Inflammatory macrophage (primary cell): ENCODE measurements around the gene DGKB.
"Not testable (repeated sequence)": the region's sequence is repeated elsewhere in the genome, so short reads cannot be mapped to it uniquely, and the experiment has no call there.

ENCODE experiments used
- DNase-seq, 2 donors: peaks; one replicate each; pipeline ENCODE4 v3.0.0-alpha.2; 2020 to 2022

The DGKB gene

DNA sequence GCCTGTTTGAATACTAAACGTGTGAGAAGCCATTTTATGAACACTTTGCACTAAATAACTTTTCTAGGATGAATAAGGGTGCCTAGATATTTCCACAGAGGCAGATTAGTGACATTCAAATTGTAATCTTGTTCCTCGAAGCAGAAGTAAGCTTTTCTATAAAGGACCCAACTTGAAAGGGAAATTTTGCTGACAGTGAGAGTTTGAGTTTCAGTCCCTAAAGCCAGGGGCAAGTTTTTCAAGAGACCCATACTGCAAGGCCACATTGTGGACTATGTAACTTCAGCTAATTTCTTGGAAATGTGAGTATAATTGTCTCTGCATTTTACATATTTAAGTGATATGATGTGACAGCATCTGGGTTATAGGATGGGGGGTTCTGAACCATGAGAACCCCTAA, 525.8 kb downstream of the DGKB start:
- DNase-seq: no peak

DNA sequence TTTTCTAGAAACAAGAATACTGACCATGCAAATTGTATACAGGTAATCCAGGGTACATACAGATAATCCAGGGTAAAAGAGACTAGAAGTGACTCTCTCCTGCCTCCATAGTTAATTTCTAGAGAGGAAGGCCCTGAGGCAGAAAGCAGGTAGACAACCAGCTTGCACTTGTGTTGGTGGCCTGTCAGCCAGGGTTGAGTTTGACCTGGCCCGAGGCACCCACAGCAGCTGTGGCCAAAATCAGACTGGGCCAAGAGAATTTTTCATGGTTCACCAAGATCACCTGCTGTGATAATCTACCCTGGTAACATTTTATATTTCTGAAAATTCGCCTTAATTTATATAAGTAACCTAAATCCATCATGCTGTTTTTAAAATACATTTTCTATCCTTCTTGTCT, 526.6 kb downstream of the DGKB start:
- DNase-seq: no peak

DNA sequence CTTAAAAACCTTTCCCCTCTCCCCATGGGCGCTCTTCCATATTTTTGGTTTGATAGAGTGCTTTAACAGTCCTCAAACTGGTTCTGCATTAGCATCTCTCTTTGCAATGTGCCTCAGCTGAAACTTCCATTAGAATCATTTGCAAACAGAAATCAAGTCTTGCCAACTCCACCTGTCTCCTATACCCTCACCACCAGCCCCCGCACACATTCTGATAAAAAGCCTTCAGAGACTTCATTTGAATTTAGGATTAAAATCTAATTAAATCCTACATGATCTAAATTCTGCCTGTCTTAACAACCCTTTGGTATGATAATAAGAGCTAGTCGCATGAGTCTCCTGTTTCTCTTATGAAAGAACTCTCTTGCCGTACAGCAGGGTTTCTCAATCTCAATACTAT, 528.2 kb downstream of the DGKB start:
- no peak for DNase-seq

DNA sequence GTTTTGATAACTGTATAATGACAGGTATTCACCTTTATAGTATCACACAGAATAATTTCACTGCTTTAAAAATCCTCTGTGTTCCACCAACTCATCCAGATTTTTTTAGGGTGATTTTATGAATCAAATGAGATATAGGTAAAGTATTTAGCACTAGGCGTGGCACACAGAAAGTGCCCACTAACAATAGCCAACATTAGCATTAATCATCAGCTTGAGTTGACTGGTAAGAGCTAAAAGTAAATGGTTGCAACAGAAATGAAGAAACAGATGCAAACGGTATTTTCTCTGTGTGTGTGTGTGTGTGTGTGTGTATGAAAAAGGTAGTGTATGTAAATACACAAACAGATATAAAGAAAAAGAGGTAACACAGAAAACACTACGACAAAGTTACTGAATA, 534.3 kb downstream of the DGKB start:
- DNase-seq: no peak

DNA sequence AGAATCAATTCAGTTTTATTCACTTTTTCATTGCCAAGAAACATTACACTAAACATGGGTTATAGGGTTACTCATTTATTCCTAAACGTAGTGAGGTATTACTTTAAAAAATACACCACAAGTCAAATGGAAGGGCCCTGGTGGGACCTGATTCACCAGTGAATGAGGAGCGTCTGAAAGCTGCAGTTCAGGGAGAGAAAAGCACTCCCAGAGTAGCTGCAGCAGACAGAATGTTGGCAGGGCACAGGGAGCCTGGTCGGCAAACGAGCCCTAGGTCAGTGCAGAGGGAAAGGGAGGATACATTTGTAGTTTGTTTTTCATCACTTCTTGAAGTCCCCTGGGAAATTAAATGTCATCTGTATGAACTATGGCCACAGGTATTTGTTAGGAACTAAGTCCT, 551.4 kb downstream of the DGKB start:
- DNase-seq: no peak

DNA sequence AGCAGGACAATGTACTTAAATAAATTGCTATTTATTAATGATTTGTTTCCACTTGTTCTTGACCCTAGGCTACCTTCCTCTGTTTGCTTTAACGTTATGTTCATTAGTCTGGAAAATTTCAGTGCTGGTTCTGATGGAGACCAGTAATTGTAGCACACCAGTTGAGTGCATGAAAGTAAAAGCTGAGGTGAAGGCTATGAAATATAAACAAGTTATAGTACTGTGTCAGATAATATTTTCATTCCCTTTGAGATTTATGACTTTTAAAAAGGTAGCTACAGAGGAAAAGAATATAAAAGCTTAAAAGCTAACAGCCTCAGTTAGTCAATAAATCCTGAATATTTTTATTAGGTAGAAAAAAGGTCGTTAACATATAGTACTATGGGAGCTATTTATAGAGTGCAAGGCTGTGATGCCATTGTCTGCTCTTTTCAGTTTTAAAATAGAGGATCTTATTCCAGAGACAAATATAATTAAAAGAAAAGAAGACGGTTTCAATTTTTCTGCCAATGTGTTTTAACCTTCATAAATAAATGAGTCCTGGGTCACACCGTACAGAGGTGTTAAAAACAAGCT, 561.3 kb downstream of the DGKB start:
- no peak for DNase-seq

DNA sequence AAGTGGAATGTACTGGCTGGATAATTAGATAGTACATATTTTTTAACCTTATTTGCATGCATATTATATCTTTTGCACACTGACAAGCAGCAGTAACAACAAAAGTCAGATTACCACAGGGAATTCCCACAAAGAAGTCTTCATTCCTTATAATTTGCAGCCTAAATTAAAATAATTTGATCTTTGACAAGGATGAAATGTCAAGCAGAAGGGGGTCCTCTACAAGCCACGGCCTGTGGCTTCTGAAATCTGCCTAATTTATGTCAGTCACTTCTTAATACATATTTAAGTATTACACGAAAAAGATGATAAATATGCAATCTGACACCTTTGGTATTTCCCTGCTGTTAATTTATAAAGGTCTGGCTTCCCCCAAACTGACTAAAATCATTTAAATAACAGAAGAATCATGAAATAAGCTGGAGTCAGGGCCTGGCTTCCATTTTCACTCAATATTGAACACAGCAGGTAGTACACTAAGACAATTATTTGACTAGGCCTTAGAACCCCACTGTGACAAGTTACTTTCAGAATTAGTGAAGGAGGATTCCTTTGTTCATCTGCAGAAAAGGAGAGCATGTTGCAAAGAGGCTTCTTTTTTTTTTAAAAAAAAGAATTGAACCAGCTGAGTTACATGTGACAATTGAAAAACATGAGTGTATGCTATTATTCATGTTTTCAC, 562.0 kb downstream of the DGKB start:
- DNase-seq: no peak

DNA sequence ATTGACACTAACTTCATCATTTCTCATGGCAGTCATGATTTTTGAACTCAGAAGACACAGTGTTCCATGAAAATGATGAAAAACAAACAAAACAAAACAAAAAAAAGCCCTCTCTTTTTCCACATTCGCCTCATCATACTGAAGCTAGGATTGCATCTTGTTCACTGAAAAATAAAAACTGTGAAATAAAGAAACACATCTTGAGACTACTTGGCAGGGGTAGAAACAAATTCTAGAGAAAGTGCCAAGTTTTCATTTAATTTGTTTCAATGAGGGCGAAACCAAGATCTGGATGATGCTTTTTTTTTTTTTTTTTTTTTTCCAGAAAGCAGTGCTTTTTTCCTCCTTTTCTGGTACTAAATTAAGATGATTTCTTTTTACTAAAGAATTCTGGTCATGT, 562.7 kb downstream of the DGKB start:
- no peak for DNase-seq

DNA sequence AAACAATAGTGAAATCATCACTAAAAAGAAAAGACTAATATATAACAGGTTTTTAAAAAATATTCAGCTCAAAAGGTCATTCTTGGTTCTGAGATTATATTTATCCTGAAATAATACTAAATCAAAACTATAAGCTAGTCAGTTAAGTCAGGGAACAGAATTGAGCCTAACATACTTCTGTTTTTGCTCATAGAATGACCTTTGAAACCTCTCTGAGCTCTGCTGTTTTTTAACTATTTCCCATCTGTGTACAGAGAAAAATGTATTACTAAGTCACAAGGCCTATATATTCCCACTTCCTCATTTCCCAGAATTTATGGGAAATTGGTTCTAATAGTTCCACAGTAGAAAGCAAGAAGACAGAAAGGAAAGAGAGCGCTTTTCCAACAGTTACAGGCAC, 566.3 kb downstream of the DGKB start:
- no peak for DNase-seq

DNA sequence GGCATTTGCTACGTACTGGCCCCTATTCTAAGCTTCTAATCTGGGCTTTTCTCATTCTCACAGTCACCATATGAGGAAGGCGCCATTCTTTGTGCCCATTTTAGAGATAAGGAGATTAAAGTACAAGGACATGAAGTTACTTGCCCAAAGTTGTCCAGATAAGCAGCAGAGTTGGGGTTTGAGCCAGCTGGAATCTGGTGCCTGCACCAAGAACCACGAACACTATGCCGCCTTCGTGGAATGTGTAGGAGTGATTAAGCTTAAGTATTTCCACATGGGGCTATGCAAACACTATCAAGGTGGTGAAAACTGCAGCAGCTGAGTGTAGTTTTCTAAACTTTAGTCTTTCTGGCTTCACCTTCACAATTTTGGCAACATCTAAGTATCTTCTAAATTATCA, 570.4 kb downstream of the DGKB start:
- no peak for DNase-seq

DNA sequence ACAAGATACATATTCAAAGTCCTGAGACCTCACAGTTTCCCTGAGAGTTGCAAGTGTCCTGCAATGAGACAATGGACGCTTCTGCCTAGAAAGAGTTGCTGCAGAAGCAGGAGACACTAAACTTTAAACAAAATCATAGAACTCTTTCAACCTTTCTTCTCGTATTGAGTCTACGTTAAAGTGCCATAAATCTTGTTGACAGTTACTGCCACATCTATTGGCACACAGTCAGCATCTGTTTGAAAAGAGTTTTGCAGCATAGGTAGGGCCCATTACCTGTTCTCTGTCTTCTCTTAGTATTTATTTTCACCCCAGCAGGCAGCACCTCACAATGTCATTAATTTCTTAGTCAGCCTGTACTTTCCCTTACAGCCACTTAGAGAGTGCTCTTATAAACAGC, 577.8 kb downstream of the DGKB start:
- DNase-seq: no peak

DNA sequence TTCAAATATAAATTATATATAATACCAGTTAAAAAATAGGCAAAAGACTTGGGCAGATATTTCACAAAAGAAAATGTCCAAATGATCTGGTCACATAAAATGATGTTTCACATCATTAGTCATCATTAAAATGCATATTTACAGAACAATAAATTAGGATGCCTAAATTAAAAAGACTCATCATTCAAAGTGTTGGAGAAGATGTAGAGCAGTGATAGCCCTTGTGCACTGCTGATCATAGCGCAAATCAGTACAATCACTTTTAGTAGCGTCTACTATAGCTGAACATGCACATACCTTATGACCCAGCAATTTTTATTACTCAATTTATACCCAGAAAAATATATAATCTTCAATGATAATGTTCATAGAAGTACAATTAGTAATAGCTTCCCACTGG, 579.8 kb downstream of the DGKB start:
- no peak for DNase-seq

DNA sequence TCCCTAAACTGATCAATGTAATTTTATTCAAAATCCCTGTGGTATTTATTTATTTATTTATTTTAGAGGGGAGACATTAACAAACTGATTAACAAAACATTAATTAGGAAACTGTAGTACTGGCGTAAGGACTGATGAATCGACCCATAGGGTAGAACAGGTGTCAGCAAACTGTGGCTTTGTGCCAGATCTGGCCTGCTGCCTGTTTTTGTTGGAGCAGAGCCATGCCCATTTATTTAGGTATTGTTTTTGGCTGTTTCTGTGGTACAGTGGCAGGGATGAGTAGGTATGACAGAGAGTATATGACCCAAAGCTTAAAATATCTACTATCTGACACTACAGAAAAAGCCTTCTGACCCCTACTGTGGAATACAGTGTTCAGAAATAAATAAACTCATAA, 580.6 kb downstream of the DGKB start:
- no peak for DNase-seq

DNA sequence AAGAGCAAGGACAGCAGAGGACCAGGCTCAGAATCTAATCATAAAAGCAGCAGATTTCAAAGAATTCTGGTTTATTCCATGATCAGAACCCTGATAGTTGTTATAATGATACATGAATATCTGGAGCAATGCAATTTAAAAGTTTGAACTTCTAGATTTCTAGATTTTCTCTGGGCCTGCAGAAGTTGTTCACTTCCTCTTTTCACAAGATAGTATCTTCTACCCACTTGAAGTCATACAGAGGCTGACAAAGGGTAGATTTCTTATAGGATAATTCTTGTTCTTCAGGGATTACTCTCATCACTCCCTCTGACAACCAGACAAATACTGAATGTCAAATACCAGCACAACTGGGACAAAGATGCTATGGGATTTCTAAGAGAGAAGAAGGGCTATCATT, 593.1 kb downstream of the DGKB start:
- DNase-seq: no peak

DNA sequence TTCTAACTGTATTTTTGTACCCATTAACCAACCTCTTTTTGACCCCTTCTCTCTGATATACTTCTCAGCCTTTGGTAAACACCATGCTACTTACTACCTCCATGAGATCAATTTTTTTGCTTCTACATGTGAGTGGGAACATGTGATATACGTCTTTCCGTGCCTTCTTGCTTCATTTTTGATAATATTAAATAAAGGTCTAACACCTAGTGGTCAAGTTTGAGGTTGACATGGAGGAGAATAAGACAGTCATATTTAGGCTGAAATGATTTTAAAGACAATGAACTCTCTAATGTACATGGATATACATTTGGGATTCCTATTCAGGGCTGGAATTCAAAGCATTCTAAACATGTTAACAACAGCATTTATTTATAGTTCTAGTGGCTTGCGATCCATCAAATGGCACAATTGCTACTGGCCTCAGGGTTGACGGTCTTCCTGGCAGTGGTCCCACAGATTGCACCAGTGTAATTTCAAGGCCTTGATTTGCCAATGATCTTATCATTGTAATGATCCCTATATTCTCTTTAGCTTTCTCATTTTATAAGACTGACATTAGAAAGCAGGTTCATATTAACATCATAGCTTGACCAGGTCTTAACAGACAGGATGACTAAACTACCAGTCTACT, 597.2 kb downstream of the DGKB start:
- DNase-seq: no peak

DNA sequence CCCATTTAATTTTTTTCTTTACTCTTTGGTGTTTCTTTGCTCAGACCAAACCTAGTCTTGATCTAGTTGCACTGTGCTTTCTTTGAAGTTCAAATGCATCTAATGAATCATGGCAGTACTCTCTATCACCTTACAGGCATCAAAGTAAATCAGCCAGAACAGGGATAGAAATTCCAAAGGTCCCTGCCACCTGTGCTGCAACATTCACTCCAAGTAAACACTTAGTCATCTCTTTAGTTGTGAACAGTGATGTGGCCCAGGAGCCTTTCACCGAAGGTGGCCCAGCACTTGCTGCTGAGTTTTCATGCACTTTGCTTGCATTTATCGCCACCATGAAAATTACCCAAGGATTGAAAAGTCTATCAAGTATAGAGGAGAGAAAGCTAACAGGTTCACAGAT, 599.0 kb downstream of the DGKB start:
- DNase-seq: no peak

DNA sequence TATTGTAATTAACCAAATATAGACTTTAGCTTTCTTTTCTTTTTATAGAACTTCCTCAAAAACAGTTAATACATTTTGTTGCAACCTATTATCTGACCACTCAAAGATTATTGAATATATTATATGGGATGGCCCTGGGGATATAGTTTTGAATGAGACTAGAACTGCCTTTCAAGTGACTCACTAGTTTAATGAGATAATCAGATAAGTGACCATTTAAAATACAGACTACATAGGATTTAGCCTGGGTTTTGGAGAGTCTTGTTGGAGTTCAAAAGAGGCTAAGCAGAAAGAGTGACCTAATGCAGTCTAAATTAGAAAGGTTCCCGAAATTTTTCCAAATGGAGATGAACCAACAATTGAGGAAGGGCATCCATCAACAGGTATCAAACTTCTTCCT, 607.9 kb downstream of the DGKB start:
- DNase-seq: no peak

DNA sequence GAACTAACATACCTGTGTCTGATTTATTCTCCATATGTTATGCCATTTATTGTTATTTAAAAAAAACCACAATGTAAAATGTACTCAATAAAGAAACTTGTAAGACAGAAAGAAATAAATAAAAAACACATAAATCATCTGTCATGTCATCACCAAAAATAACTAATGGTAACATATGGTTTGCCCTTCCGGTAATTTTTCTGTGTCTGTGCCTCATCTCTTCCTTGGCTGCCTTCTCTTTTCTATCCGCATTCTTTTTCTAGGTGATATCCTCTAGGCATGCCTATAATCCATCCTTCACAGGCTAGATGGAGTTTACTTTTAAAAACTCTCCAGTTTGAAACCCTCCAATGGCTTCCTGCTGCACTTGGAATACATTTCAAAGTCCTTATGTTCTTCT, 609.1 kb downstream of the DGKB start:
- DNase-seq: no peak

DNA sequence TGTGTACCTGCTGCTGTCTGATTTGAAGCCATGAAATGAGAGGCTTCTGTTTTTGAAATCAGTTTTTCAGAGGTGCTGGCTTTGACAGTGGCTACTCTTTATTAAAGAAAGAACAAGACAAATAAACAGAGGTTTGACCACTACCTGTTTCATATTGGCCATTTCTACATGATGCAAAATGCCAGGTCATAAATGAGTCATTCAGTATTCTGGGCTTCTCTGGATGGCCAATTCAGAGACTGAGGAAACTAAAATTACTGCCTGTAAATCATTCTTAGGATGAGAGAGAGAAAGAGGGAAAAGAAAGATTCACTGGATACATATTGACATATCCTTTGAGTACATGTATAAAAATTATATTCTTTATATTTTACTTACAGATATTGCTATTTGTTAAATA, 609.8 kb downstream of the DGKB start:
- DNase-seq: no peak

DNA sequence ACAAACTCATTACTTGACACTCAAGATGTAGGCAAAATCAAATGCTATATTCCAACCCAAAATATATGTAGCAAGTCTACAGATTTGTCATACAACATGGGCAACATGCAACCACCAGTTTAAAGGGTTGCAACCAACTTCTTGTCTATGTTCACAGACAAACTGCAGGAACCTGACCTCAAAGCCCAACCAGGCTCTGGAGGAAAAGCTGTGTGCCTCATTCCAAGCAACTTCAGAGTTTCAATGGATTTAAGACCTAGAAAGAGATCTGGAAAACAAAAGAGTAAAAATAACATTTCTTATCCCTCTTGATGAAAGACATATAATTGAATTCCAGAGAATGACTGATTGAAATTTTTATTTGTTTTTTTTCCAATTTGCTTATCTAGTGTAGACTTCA, 612.6 kb downstream of the DGKB start:
- DNase-seq: no peak

DNA sequence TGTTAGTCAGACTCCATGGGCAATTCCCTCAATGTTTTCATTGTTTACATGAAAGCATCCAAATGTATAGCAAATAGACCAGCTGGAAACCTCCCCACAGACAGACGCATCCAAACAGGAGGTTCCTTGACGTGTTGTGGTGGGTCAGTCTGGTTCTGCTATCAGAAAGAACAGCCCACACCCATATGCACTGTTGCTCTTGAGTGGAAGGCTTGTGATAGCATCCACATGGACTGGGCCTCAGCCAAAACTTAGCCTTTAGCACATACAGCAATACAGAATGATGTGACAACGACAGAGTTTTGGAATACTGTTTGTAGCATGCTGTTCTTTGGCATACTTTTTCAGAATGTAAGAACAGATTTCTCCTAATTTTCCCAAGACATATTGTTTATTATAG, 613.9 kb downstream of the DGKB start:
- no peak for DNase-seq

DNA sequence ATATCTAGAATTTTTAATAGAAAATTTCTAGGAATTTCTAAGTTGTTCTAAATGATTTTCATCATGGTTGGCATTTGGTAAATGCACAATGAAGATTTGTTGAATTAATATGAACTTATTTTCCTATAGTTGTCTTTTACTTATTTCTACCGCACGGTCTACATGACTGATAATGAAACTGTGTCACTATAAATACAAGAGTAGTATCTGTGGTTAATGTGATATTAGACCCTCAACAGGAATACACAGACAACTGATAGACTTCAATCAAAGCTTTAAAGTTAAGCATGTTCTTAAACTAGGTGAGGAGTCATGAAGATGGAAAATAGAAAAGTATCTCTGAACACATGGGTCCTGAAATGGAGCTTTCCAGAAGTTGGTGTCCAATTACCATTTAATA, 615.2 kb downstream of the DGKB start:
- DNase-seq: no peak

DNA sequence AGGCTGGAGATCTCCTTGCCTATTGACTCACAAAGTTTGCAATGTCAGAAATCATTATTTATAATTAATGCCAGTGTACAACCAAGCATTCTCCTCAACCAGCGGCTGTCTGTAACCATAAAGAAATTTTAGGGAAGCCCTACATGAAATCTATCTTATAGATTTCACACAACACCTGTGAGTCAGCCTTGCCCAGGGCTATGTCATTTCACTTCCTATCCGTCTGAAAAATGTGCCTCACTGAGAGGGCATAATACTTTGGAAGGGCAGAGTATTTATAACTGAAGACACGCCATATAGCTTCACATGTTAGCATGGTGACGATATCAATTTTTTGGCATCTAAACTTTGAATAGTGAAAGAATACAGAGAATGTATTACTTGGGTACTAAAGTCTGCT, 616.5 kb downstream of the DGKB start:
- DNase-seq: no peak

DNA sequence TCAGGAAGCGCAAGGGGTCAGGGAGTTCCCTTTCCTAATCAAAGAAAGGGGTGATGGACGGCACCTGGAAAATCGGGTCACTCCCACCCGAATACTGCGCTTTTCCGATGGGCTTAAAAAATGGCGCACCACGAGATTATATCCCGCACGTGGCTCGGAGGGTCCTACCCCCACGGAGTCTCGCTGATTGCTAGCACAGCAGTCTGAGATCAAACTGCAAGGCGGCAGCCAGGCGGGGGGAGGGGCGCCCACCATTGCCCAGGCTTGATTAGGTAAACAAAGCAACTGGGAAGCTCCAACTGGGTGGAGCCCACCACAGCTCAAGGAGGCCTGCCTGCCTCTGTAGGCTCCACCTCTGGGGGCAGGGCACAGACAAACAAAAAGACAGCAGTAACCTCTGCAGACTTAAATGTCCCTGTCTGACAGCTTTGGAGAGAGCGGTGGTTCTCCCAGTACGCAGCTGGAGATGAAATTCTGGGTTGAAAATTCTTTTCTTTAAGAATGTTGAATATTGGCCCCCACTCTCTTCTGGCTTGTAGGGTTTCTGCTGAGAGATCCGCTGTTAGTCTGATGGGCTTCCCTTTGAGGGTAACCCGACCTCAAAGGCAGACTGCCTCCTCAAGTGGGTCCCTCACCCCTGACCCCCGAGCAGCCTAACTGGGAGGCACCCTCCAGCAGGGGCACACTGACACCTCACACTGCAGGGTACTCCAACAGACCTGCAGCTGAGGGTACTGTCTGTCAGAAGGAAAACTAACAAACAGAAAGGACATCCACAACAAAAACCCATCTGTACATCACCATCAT, 623.3 kb downstream of the DGKB start:
- not testable (repeated sequence) for DNase-seq
